ENCODE measurements around the gene TNF.

The TNF gene

DNA sequence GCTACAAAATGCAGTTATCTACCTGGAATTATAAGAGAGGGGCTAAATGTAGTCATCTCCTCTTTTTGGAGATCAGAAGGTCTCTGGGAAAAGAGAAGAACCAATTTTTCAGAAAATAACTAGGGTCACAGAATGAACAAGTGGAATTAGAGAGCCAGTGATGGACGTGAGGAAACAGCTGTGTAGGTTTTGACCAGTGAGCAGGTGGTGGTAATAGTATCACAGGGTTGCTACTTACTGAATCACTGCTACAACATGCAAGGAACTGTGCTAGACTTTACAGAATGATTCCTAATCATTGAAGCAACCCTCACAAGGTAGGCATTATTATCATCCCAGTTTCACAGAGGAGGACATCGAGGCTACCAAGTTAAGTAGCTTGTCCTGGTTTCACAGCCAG, 30.7 kb upstream of the TNF start:
- no peak for DNase-seq (ENCODE audit: low read depth)

DNA sequence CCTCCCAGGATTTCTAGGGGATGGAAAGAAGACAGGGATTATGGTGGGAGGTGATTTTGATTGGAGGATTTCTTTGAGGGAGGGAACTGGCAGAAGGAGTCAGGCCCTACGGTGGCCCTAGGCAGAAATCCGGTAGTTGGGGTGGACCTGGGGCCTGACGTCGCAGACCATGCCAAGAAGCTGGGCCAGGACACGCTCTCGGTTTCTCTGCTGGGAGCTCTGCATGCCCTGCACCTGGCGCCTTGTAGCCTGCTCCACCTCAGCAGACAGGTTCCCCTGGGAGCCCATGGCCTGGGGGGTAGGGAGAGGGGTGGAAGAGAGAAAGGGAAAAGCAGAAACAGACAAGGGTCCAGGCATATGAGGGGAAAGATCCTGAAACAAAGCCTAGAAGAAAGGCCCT, 30.1 kb upstream of the TNF start:
- DNase-seq (ENCODE audit: low read depth) = no peak

DNA sequence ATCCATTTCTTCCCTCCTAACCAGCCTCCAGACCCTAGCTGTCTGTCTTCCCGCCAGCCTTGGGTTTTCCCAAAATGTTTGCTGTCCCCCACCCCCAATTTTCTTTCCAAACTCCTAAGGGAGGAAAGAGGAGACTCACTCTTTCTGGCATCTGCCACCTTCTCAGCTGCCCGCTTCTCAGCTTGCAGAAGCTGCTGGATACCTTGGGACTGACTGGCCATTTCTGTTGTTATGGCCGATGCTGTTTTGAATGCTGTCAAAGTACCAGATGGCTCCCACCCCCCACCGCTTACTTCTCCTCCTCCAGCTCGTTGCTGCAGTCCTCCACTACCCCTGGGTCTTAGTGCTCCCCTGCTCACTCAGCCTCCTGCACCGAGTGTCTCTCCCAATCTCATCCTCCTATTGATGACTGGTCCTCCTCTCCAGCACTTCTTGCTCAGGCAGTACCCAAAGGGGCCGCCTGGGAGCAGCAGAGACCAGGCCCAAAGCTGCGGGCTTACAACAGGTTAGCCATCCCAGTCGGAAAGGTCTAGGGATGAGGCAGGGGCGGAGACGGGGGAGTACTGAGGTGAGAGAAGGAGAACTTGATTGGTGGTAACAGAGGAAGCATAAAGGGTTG, 28.9 kb upstream of the TNF start, which contains the start of gene ATP6V1G2:
TSS of gene ATP6V1G2 (minus strand) at position 270 of the 619 bp plus-strand sequence. CDS start at position 221, 49 bp downstream.
- DNase-seq (ENCODE audit: low read depth) = peak; percentile 88

GRCh38 chr6:31546958-31547726, 28.2 kb upstream of the TNF start, which contains the start of gene NFKBIL1:
Gene NFKBIL1, plus strand, starts transcription at chr6:31547608. Its CDS starts 87 bp downstream, at chr6:31547695.
- peak; percentile 90 for DNase-seq (ENCODE audit: low read depth)

- no peak for DNase-seq (ENCODE audit: low read depth)
Observed at GRCh38 chr6:31547727-31548543, 27.4 kb upstream of the TNF start.

GRCh38 chr6:31548544-31548873, 26.9 kb upstream of the TNF start:
- DNase-seq (ENCODE audit: low read depth) = no peak

GRCh38 chr6:31551371-31551770, 24.0 kb upstream of the TNF start:
- DNase-seq (ENCODE audit: low read depth) = peak; percentile 51

GRCh38 chr6:31556307-31556706, 19.1 kb upstream of the TNF start:
- no peak for DNase-seq (ENCODE audit: low read depth)

DNA sequence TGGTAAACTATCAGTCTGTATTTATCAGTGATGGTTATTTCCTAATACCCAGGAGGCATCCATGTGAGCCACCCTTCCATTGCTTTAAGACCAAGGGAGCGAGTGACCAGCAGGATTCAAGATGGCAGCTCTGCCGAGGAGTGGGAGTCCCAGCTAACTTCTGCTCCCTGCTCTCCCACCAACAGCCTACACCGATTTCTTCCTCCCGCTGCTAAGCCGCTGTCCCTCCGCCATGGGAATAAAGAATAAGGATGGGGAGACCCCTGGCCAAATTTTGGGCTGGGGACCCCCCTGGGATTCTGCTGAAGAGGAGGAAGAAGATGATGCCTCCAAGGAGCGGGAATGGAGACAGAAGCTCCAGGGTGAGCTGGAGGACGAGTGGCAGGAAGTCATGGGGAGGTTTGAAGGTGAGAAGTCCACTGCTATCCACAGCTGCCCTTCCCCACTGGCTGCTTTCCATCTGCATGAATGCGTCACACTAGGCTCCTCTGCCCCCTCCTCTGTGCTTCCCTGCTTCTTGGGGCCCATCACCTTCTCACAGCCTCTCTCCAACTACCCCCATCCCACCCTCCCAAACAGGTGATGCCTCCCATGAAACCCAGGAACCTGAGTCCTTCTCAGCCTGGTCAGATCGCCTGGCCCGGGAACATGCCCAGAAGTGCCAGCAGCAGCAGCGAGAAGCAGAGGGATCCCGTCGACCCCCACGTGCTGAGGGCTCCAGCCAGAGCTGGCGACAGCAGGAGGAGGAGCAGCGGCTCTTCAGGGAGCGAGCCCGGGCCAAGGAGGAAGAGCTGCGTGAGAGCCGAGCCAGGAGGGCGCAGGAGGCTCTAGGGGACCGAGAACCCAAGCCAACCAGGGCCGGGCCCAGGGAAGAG, 17.7 kb upstream of the TNF start:
- no peak for DNase-seq (ENCODE audit: low read depth)

DNA sequence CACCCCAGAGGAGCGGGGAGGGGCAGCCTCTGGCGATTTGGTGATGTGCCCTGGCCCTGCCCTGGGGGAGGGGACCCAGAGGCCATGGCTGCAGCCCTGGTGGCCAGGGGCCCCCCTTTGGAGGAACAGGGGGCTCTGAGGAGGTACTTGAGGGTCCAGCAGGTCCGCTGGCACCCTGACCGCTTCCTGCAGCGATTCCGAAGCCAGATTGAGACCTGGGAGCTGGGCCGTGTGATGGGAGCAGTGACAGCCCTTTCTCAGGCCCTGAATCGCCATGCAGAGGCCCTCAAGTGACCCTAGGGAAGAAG, 17.1 kb upstream of the TNF start:
- no peak for DNase-seq (ENCODE audit: low read depth)

GRCh38 chr6:31558631-31559500, 16.5 kb upstream of the TNF start:
- peak; percentile 63 for DNase-seq (ENCODE audit: low read depth)

DNA sequence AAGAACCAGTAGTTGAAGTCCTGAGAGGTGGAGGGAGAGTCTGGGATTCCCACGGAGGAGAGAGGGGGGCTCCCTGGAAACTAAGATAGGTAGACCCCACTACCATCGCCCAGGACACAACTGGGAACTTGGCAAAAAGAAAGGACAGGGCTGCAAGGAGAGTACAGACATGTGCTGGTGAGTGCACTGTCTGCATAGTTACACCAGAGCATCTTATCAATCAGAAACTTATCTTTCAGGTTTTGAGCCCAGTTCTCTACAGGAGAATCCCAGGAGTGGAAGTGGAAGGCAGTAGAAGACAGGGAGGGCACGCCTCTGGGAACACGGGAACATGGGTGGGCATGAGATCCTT, 15.8 kb upstream of the TNF start:
- DNase-seq (ENCODE audit: low read depth) = no peak

- DNase-seq (ENCODE audit: low read depth) = no peak
Observed at GRCh38 chr6:31559958-31560696, 15.2 kb upstream of the TNF start.

- DNase-seq (ENCODE audit: low read depth) = no peak
Observed at GRCh38 chr6:31560697-31561058, 14.7 kb upstream of the TNF start.

- DNase-seq (ENCODE audit: low read depth) = no peak
Observed at GRCh38 chr6:31567531-31568370, 7.6 kb upstream of the TNF start.

- no peak for DNase-seq (ENCODE audit: low read depth)
Observed at GRCh38 chr6:31568537-31568961, 6.8 kb upstream of the TNF start.

DNA sequence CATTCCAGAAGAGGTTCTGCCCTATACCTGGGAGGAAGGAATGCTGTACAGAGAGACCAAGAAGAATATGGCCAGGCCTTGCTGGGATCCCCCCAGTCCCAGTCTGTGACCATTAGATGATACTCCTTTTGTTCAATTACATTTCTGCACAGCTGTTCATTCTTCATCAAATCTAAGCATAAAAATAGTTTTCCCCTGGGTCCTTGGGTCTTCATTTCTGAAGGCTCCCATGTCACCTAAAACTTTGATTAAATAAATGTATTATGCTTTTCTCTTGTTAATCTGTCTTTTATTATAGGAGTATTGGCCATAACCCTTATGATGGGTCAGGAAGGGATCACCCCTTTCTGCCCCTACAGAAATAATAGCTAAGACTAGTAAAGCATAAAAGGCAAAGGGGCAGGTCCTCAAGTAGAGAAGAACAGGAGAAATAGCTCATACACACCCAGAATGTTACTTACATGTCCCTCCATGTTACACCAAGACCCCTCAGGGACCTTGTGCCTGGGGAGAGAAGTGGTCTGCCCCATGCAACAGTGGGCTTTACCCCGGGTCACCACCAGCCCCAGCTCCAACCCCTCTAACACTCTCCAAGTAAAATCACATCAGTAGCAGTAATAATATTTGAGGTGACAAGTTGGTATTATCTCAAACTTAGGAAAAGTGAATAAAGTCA, 5.4 kb upstream of the TNF start:
- DNase-seq (ENCODE audit: low read depth) = no peak

DNA sequence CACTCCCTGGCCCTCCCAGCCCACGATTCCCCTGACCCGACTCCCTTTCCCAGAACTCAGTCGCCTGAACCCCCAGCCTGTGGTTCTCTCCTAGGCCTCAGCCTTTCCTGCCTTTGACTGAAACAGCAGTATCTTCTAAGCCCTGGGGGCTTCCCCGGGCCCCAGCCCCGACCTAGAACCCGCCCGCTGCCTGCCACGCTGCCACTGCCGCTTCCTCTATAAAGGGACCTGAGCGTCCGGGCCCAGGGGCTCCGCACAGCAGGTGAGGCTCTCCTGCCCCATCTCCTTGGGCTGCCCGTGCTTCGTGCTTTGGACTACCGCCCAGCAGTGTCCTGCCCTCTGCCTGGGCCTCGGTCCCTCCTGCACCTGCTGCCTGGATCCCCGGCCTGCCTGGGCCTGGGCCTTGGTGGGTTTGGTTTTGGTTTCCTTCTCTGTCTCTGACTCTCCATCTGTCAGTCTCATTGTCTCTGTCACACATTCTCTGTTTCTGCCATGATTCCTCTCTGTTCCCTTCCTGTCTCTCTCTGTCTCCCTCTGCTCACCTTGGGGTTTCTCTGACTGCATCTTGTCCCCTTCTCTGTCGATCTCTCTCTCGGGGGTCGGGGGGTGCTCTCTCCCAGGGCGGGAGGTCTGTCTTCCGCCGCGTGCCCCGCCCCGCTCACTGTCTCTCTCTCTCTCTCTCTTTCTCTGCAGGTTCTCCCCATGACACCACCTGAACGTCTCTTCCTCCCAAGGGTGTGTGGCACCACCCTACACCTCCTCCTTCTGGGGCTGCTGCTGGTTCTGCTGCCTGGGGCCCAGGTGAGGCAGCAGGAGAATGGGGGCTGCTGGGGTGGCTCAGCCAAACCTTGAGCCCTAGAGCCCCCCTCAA, 3.1 kb upstream of the TNF start, which contains the start of gene LTA:
TSS of gene LTA (plus strand) at position 249 of the 871 bp plus-strand sequence. CDS start at position 703, 454 bp downstream.
- DNase-seq (ENCODE audit: low read depth) = peak; percentile 79

Measured in activated T-cell treated with anti-CD3 and anti-CD28 coated beads for 48 hours (primary cell).